Ishikawa (cell line): Measurements from ENCODE around the gene STK4.

Experiments used
- CEBPB ChIP-seq: IDR thresholded peaks from 2 replicates; pipeline ENCODE4 v1.6.1; 2012
- CREB1 ChIP-seq: IDR thresholded peaks from 2 replicates; pipeline ENCODE4 v1.6.1; 2012; ENCODE audit warnings: low read depth
- EGR1 ChIP-seq: IDR thresholded peaks from 2 replicates; pipeline ENCODE4 v1.6.1; 2012
- EP300 ChIP-seq: IDR thresholded peaks from 2 replicates; pipeline ENCODE4 v1.6.1; 2012; ENCODE audit warnings: borderline replicate concordance
- FOXM1 ChIP-seq: IDR thresholded peaks from 2 replicates; pipeline ENCODE4 v1.6.1; 2012; ENCODE audit warnings: low read depth, borderline replicate concordance
- MAX ChIP-seq: IDR thresholded peaks from 2 replicates; pipeline ENCODE4 v1.6.1; 2012
- NFIC ChIP-seq: IDR thresholded peaks from 2 replicates; pipeline ENCODE4 v1.6.1; 2012
- RAD21 ChIP-seq: IDR thresholded peaks from 2 replicates; pipeline ENCODE4 v1.6.1; 2012; ENCODE audit warnings: low read depth
- REST ChIP-seq: IDR thresholded peaks from 2 replicates; pipeline ENCODE4 v1.6.1; 2012; ENCODE audit warnings: low read depth, mild to moderate bottlenecking
- TAF1 ChIP-seq: IDR thresholded peaks from 2 replicates; pipeline ENCODE4 v1.6.1; 2012; ENCODE audit warnings: low read depth, mild to moderate bottlenecking
- TCF12 ChIP-seq: IDR thresholded peaks from 2 replicates; pipeline ENCODE4 v1.6.1; 2012; ENCODE audit warnings: low read depth
- TEAD4 ChIP-seq: IDR thresholded peaks from 2 replicates; pipeline ENCODE4 v1.6.1; 2012
- USF1 ChIP-seq: IDR thresholded peaks from 2 replicates; pipeline ENCODE4 v1.6.1; 2012
- YY1 ChIP-seq: IDR thresholded peaks from 2 replicates; pipeline ENCODE4 v1.6.1; 2012; ENCODE audit warnings: low read depth
- ZBTB7A ChIP-seq: IDR thresholded peaks from 2 replicates; pipeline ENCODE4 v1.6.1; 2012; ENCODE audit warnings: low read depth

The STK4 gene

GRCh38 chr20:45094864-45095574, 128.7 kb downstream of the STK4 start:
- TF ChIP-seq TCF12, result no peak

GRCh38 chr20:45095805-45096238, 129.5 kb downstream of the STK4 start:
- no peak for TF ChIP-seq TAF1
- peak; percentile 78 for TF ChIP-seq RAD21

GRCh38 chr20:45096781-45097180, 130.5 kb downstream of the STK4 start:
- TF ChIP-seq FOXM1 (no peak), NFIC (no peak), YY1 (no peak), CREB1 (no peak), USF1 (no peak), REST (no peak), TEAD4 (no peak), EGR1 (no peak), RAD21 (no peak), MAX (no peak), ZBTB7A (no peak), TAF1 (no peak)

- no peak for TF ChIP-seq EP300
- TF ChIP-seq FOXM1, result no peak
- TF ChIP-seq CEBPB, result no peak
- no peak for TF ChIP-seq RAD21
Observed at GRCh38 chr20:45097485-45098102, 131.3 kb downstream of the STK4 start.

- TF ChIP-seq YY1, result no peak
- 0 out of 2 replicates have a peak, but pooled peaks have one; percentile 17 for TF ChIP-seq MAX
Observed at GRCh38 chr20:45098103-45098773, 131.9 kb downstream of the STK4 start.

- TF ChIP-seq ZBTB7A (no peak), CEBPB (no peak), USF1 (no peak), TEAD4 (no peak), NFIC (no peak), TAF1 (no peak), EGR1 (no peak), MAX (no peak), REST (no peak), EP300 (no peak), FOXM1 (no peak), YY1 (no peak)
Observed at GRCh38 chr20:45100563-45101245, 134.4 kb downstream of the STK4 start, which contains the start of gene KCNS1. TSS of gene KCNS1 (minus strand) at chr20:45101127. CDS start at chr20:45099236, 1,891 bp downstream.
